GM21515 (cell line): ENCODE measurements around the gene MYO1G.
A peak's percentile ranks its signal among the peaks of the same experiment; 100 is the strongest.
"Not testable (repeated sequence)": the region's sequence is repeated elsewhere in the genome, so short reads cannot be mapped to it uniquely, and the experiment has no call there.

ENCODE experiments used
- ATAC-seq: cut with Tn5 transposase; IDR thresholded peaks from one replicate; pipeline ENCODE4 v1.9.1; 2021; ENCODE audit not compliant: unreplicated experiment

MYO1G gene

GRCh38 chr7:44978511-44979366 is at the start of gene MYO1G:
Gene MYO1G (minus strand): TSS chr7:44979015. CDS start chr7:44978961, 54 bp downstream.
- ATAC-seq, result peak; percentile 48

GRCh38 chr7:45028138-45028919 is 49.5 kb upstream of the MYO1G start:
- ATAC-seq, result no peak

GRCh38 chr7:45027774-45028114 is 48.9 kb upstream of the MYO1G start:
- ATAC-seq, result no peak

- no peak for ATAC-seq
Observed at GRCh38 chr7:45026984-45027773, 48.4 kb upstream of the MYO1G start.

GRCh38 chr7:45026013-45026412 is 47.2 kb upstream of the MYO1G start:
- no peak for ATAC-seq

GRCh38 chr7:45025473-45025872 is 46.7 kb upstream of the MYO1G start:
- not testable (repeated sequence) for ATAC-seq

GRCh38 chr7:45024126-45024744 is 45.4 kb upstream of the MYO1G start:
- ATAC-seq, result no peak

- ATAC-seq, result peak; percentile 45
Observed at GRCh38 chr7:45021604-45022296, 42.9 kb upstream of the MYO1G start.

GRCh38 chr7:45020915-45021314 is 42.1 kb upstream of the MYO1G start:
- no peak for ATAC-seq

GRCh38 chr7:45017253-45017652 is 38.4 kb upstream of the MYO1G start:
- no peak for ATAC-seq

- no peak for ATAC-seq
Observed at GRCh38 chr7:45015313-45015712, 36.5 kb upstream of the MYO1G start.

- ATAC-seq, result no peak
Observed at GRCh38 chr7:45013465-45013967, 34.7 kb upstream of the MYO1G start.

- ATAC-seq, result peak; percentile 62
Observed at GRCh38 chr7:45007571-45008328, 28.9 kb upstream of the MYO1G start.

- no peak for ATAC-seq
Observed at GRCh38 chr7:45007106-45007505, 28.3 kb upstream of the MYO1G start.

GRCh38 chr7:45003789-45004188 is 25.0 kb upstream of the MYO1G start:
- ATAC-seq, result no peak

GRCh38 chr7:45001826-45002225 is 23.0 kb upstream of the MYO1G start:
- ATAC-seq, result no peak

GRCh38 chr7:45001138-45001694 is 22.4 kb upstream of the MYO1G start:
- ATAC-seq, result no peak

GRCh38 chr7:45000093-45001032 is 21.5 kb upstream of the MYO1G start, which contains the start of gene CCM2:
Gene CCM2 (plus strand): TSS chr7:45000201. CDS start chr7:45000334, 133 bp downstream.
- ATAC-seq, result peak; percentile 2
